Right cardiac atrium (tissue), 5 donors: Measurements from ENCODE around the gene PTPN11. TPM values are rescaled to one million over a fixed set of nuclear protein-coding genes. Genes with fewer than 3 reads are reported as not detected.

Experiments used
- ATAC-seq, 2 donors: fragments of 200-7000 bp; cut with Tn5 transposase; one replicate each; pipeline versions ENCODE4 v1.8.0 to v1.9.1; 2020; ENCODE audit warnings: moderate library complexity in 2 of 2, mild to moderate bottlenecking in 1 of 2
- DNase-seq, 3 donors: peaks; one replicate each; pipeline ENCODE4 v3.0.0-alpha.2; 2020
- H3K27ac ChIP-seq: one replicate; pipeline ENCODE4 v1.5.1; 2013; ENCODE audit warnings: mild to moderate bottlenecking, low read length, control low read depth, moderate library complexity
- H3K27me3 ChIP-seq: one replicate; pipeline ENCODE4 v1.6.1; 2013; ENCODE audit not compliant: control insufficient read depth, insufficient read depth
- H3K4me1 ChIP-seq: one replicate; pipeline ENCODE4 v1.6.1; 2013; ENCODE audit warnings: low read length; ENCODE audit not compliant: control insufficient read depth, insufficient read depth
- H3K4me3 ChIP-seq: one replicate; pipeline ENCODE4 v1.5.1; 2013; ENCODE audit warnings: low read length, control low read depth
- H3K9me3 ChIP-seq: one replicate; pipeline ENCODE4 v1.6.1; 2013; ENCODE audit warnings: low read length; ENCODE audit not compliant: control insufficient read depth
- WGBS: extraction: QIAGEN DNeasy Blood & Tissue Kit; methylation state at CpG from one replicate; pipeline ENCODE4 v1.1.7; 2013; 5-methylcytosine and 5-hydroxymethylcytosine counted together
- intact Hi-C, 4 donors: fragments of 100-400 bp; cut with DNase I; formaldehyde crosslinking; loops; one replicate each; pipeline versions ENCODE4 v1.11.0 to v1.14.0; 2022 to 2023
- polyA plus RNA-seq: library from polyadenylated mRNA; stranded (reverse); fragments of 200-250 nt; gene quantifications from one replicate; pipeline ENCODE4 v1.2.3, GENCODE V29; 2013
- total RNA-seq, 4 donors: library from RNA; stranded (reverse); fragmentation: NEBNext Ultra II Directional; extraction: Animal tissue kit (Norgen Biotek cat#: 25700); gene quantifications; one replicate each; pipeline ENCODE4 v1.2.1, GENCODE V29; 2021
- donor health status: healthy with polysubstance abuse.
- donor health status: DM: no; HTN: yes; CAD: no.
- donor health status: DM: no; HTN: no; CAD: no.
- donor health status: DM: no; HTN: yes; CAD: no; lungs with severe emphysema.
- donor health status: DM: yes; HTN: yes; CAD: no.

PTPN11 gene
- total and polyA plus RNA-seq, 5 donors: 31.2 to 120 (median 98.2) TPM

DNA sequence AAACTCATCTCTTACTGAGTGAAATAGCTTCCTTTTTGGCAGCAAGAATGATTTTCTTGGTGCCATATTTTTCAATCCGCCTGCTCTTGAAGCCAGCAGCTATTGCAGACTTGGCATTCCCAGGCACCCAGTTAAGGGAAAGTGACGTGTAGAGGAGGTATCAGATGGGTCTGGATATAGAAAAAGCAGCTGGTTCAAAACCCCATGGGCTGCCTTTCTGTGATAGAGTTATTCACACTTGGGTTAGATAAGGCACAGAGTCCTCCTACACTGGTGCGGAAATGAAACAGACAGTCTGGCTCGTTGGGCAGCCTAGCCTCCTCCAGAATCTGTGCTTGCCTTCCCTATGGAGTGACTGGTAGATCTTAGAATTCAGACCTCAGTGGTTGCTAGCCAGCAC is 62.2 kb downstream of the PTPN11 start:
- Histone ChIP-seq H3K27me3 (no peaks in the 10 kb centered on the region), H3K4me3 (no peak overlapping the region), H3K4me1 (no peaks in the 10 kb centered on the region), H3K9me3 (no peaks in the 10 kb centered on the region), H3K27ac (no peak overlapping the region)
- WGBS: 78% methylated on average over 4 of the region's 4 CpGs
- no peak for ATAC-seq
- DNase-seq: no peak
- intact Hi-C loops: no loop called here

DNA sequence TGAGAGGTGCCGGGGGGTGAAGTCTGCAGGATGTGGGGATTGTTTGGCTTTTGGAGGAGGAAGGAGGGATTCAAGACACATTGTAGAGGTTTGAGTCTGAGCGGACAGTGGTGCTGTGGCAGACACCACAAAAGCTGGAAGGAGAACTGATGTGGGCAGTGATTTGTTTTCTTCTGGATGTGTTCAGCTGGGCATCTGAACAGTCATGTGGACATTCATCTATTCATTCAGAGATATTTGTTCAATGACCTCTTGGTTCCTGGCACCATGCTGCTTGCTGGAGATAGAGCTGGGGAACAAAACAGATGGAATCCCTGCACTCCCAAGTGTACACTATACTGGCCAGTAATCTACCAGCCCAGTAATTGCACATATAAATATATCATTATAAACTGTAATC is 64.0 kb downstream of the PTPN11 start:
- Histone ChIP-seq H3K9me3 (no peaks in the 10 kb centered on the region), H3K27ac (no peak overlapping the region), H3K4me3 (no peak overlapping the region), H3K27me3 (no peaks in the 10 kb centered on the region), H3K4me1 (no peaks in the 10 kb centered on the region)
- 97% methylated on average over 2 of the region's 2 CpGs for WGBS
- no peak for DNase-seq
- intact Hi-C loops: no loop called here
- no peak for ATAC-seq

DNA sequence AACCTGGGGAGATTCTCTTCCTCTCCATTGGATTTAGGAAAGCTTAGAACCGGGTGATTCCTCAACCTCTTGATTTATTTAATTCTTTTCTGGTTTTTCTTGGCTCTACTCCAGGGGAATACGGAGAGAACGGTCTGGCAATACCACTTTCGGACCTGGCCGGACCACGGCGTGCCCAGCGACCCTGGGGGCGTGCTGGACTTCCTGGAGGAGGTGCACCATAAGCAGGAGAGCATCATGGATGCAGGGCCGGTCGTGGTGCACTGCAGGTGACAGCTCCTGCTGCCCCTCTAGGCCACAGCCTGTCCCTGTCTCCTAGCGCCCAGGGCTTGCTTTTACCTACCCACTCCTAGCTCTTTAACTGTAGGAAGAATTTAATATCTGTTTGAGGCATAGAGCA is 67.6 kb downstream of the PTPN11 start:
- H3K4me1 ChIP-seq: no peaks in the 10 kb centered on the region
- no peaks in the 10 kb centered on the region for H3K27me3 ChIP-seq
- no peak overlapping the region for H3K4me3 ChIP-seq
- intact Hi-C loops: no loop called here
- no peaks in the 10 kb centered on the region for H3K9me3 ChIP-seq
- ATAC-seq: no peak
- H3K27ac ChIP-seq: no peak overlapping the region
- 91% methylated on average over 12 of the region's 12 CpGs for WGBS
- DNase-seq: no peak

DNA sequence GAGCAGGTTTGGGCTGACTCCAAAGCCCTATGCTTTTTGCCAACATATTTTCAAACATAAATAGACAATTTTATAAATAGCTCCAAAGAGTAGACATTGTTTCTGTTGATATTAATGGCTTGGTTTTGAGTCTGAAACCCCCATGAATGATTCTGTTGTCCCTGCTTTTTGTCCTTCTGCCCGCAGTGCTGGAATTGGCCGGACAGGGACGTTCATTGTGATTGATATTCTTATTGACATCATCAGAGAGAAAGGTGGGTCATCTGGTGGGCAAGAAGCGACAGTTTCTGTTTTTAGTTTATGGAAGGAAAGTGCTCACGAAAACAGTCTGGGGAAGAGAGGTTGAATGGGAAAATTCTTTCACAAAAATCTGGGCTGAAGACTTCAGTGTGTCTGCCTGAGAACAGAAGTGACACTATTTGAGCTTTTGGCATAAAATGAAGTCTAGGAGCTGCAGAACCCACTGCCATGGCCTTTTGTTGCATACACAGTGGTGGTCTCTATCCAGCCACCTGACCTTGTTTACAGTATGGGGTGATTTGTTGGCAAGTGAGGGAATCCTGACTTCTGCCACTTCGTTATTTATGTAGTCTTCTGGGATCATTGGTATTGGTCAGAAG is 69.6 kb downstream of the PTPN11 start:
- H3K4me1 ChIP-seq: no peaks in the 10 kb centered on the region
- DNase-seq: no peak
- H3K9me3 ChIP-seq: no peaks in the 10 kb centered on the region
- H3K27ac ChIP-seq: no peak overlapping the region
- 91% methylated on average over 6 of the region's 6 CpGs for WGBS
- H3K27me3 ChIP-seq: no peaks in the 10 kb centered on the region
- intact Hi-C loops: no loop called here
- no peak for ATAC-seq
- H3K4me3 ChIP-seq: no peak overlapping the region

DNA sequence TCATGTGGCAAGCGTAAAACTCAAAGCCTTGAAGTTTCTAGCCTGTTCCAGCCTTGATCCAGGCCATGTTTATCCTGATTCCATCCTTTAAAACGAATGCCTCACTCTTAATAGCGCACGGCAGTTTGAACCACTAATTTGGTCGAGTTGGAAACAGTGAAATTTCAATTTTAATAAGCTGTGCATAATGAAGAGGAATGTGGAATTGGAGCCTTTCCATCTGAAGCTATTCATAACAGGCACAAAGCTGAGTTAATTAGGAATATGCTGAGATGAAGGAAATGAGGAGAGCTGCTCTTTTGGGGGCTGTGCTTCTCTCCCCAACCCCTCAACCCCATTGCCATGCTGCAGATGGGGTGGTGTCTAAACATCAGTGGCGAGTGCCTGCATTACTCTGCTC is 70.7 kb downstream of the PTPN11 start:
- Histone ChIP-seq H3K27me3 (no peaks in the 10 kb centered on the region), H3K9me3 (no peaks in the 10 kb centered on the region), H3K4me3 (no peak overlapping the region), H3K4me1 (no peaks in the 10 kb centered on the region), H3K27ac (no peak overlapping the region)
- no peak for DNase-seq
- 90% methylated on average over 6 of the region's 6 CpGs for WGBS
- no peak for ATAC-seq
- intact Hi-C loops: no loop called here

DNA sequence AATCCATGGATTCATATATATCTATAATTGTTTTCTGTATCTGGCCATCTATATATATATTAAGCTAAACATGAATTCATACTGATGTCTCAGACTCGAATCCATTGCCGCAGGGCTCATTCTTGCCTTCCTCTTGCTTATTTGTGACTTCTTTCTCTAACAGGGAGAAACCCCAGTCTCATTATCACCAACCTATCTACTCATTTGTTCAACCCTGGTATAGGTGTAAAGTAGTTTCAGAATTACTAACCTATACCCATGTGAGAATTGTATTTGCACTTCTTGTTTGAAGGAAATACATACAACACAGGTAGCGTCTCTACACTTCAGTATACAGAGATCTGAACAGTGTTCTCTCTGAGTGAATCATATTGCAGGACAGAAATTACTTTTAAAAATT is 77.7 kb downstream of the PTPN11 start:
- no peak overlapping the region for H3K27ac ChIP-seq
- DNase-seq: no peak
- no peak for ATAC-seq
- no peak overlapping the region for H3K4me3 ChIP-seq
- no peaks in the 10 kb centered on the region for H3K9me3 ChIP-seq
- intact Hi-C loops: no loop called here
- WGBS: 92% methylated on average over 3 of the region's 3 CpGs
- no peaks in the 10 kb centered on the region for H3K27me3 ChIP-seq
- no peaks in the 10 kb centered on the region for H3K4me1 ChIP-seq

DNA sequence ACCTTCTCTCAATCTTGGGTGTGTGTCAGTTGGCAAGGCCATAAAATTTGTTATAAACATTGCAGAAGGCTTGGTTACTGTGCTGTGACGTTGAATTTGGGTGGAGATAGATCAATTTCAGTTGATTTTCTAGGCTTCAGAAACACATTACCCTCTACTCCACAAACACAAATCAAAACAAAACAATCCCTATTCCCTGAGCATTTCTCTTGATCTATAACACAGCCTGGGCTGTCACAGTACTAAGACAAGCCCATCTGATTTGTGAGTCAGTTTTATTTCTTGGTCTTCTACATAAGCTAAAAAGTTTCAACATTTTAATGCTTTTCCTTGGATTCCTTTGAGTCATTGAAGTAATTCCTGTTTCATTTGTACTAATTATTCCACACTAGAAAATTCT is 79.8 kb downstream of the PTPN11 start:
- Histone ChIP-seq H3K4me3 (no peak overlapping the region), H3K27ac (no peak overlapping the region), H3K27me3 (no peaks in the 10 kb centered on the region), H3K4me1 (no peaks in the 10 kb centered on the region), H3K9me3 (no peaks in the 10 kb centered on the region)
- intact Hi-C loops: no loop called here
- no peak for DNase-seq
- WGBS: 97% methylated on average over 1 of the region's 1 CpG
- no peak for ATAC-seq

DNA sequence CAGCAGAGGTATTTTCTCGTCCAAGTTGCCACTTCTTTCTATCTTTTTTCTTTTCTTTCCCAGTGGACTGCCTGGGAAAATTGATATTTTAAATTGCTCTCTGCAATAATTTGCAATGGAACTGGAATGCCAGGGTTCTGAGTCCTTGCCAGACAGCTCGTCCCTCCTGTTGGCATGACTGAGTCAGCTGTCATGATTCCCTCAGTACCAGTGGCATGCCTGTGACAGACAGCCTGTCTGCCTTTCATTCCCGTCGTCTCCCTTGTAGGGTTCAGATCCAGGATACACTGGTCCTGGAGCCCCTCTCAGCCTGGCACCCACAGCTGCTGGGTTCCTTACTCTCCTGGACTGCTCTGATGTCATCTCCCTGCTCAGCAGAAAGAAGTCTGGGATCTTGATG is 84.8 kb downstream of the PTPN11 start:
- no peaks in the 10 kb centered on the region for H3K27me3 ChIP-seq
- no peak for DNase-seq
- ATAC-seq: no peak
- no peaks in the 10 kb centered on the region for H3K4me1 ChIP-seq
- no peak overlapping the region for H3K4me3 ChIP-seq
- 80% methylated on average over 4 of the region's 4 CpGs for WGBS
- H3K9me3 ChIP-seq: no peaks in the 10 kb centered on the region
- H3K27ac ChIP-seq: no peak overlapping the region
- intact Hi-C loops: no loop called here

DNA sequence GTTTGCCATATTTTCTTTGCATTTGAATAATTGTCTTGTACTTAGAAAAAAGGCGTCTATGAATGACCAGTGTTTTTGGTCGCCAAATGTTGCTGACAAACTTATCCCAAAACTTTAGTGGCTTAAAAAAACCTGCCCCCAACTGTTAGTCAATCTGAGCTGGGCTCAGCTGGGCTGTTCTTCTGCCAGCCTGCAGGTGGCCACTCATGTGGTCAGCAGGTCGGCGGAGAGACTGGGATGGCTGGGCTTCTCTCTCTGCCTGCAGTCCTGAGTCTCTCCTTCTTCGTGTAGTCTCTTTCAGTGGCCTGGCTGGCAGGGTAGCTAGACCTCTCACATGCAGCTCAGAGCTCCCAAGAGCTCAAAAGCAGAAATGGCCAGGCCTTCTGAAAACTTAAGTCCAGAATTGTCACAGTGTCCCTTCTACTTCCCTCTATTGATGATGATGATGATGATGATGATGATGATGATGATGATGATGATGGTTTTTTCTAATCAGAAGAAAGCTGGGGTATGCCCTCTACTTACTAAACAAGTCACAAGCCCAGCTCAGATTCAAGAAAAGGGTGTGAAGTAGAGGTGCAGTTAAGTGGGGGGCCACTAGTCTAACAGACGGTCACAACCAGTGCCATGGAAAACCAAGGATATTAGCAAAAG is 87.9 kb downstream of the PTPN11 start:
- Histone ChIP-seq H3K4me1 (no peaks in the 10 kb centered on the region), H3K9me3 (no peaks in the 10 kb centered on the region), H3K27ac (no peak overlapping the region), H3K4me3 (no peak overlapping the region), H3K27me3 (no peaks in the 10 kb centered on the region)
- 97% methylated on average over 6 of the region's 6 CpGs for WGBS
- DNase-seq: no peak
- no peak for ATAC-seq
- intact Hi-C loops: no loop called here

DNA sequence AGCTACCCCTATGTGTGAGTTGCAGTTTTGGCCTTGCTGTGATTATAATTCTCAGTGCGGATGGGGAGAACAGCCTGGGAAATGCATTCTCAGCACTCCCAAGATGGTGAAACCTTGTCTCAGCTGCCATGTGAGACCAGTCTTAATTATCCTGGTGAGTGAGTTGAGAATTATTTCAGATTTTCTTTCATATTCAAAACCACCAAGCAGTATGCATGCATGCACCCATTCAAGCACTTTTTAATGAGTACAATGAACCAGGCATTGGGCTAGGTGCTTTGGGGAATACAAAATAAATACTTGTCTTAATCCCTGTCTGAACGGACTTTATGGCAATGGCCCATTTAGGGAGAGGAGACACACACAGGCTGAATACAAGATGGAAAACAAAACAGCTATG is 94.7 kb downstream of the PTPN11 start:
- H3K27ac ChIP-seq: no peak overlapping the region
- no peaks in the 10 kb centered on the region for H3K4me1 ChIP-seq
- no peaks in the 10 kb centered on the region for H3K9me3 ChIP-seq
- intact Hi-C loops: no loop called here
- no peak overlapping the region for H3K4me3 ChIP-seq
- ATAC-seq (no peak), DNase-seq (no peak)
- WGBS: 73% methylated on average over 2 of the region's 2 CpGs
- H3K27me3 ChIP-seq: no peaks in the 10 kb centered on the region

DNA sequence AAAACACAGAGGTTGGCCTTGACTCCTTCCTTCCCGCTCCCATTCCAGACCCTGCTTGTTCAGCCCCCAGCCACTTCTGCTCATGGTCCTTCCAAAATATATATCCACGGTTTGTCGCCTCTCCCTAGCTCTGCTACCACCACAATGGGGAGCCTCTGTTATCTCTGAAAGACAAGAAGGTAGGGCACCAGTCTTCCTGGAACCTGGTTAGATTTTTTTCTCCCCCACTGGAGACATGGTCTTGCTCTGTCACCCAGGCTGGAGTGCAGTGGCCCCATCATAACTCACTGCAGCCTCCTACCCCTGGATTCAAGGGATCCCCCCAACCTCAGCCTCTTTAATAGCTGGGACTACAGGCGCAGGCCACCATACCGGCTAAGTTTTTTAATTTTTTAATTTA is 95.7 kb downstream of the PTPN11 start:
- DNase-seq (no peak), ATAC-seq (no peak)
- no peak overlapping the region for H3K27ac ChIP-seq
- intact Hi-C loops: no loop called here
- no peaks in the 10 kb centered on the region for H3K4me1 ChIP-seq
- WGBS: 96% methylated on average over 5 of the region's 5 CpGs
- no peaks in the 10 kb centered on the region for H3K27me3 ChIP-seq
- H3K4me3 ChIP-seq: no peak overlapping the region
- no peaks in the 10 kb centered on the region for H3K9me3 ChIP-seq
